B cell (primary cell): ENCODE measurements around the gene TMEM150C. TPM values are rescaled to one million over a fixed set of nuclear protein-coding genes. Genes with fewer than 3 reads are reported as not detected.

ENCODE experiments used
- ATAC-seq: fragments of 200-7000 bp; cut with Tn5 transposase; one replicate; pipeline ENCODE4 v1.10.0; 2021; ENCODE audit warnings: low read depth, mild to moderate bottlenecking, moderate number of reproducible peaks, moderate library complexity
- CTCF ChIA-PET: fragments of 350-600 bp; sonication (Branson Sonifier 250); formaldehyde crosslinking; loops from one replicate; lab custom pipeline; 2021; ENCODE audit warnings: antibody characterized with exemption, inconsistent platforms; lab: Charles Lee
- POLR2A ChIA-PET: fragments of 350-600 bp; sonication (Branson Sonifier 250); formaldehyde crosslinking; loops from one replicate; lab custom pipeline; 2021; ENCODE audit warnings: antibody characterized with exemption; lab: Charles Lee
- DNase-seq: peaks from one replicate; pipeline ENCODE4 v3.0.0; 2013
- H2AFZ ChIP-seq: 2 replicates; pipeline ENCODE4 v1.6.1; 2012; ENCODE audit warnings: mild to moderate bottlenecking, low read depth, low read length; ENCODE audit not compliant: insufficient read depth, poor library complexity, severe bottlenecking
- H3K27ac ChIP-seq, 2 donors: 1 replicate in 1 of 2; 2 replicates in 1 of 2; pipeline ENCODE4 v1.5.1; 2012 to 2013; ENCODE audit warnings: low read length in 2 of 2, mild to moderate bottlenecking in 2 of 2, moderate library complexity in 1 of 2
- H3K27me3 ChIP-seq, 4 experiments: fragments of 200-600 bp in 1 of 4; sonication (generic) in 1 of 4; replicated peaks in 1 of 4; 1 replicate in 2 of 4; 2 replicates in 2 of 4; pipeline versions ENCODE4 v1.6.1 to v1.7.0; 2013 to 2016; ENCODE audit warnings: low read length in 3 of 4, mild to moderate bottlenecking in 2 of 4, mixed read lengths in 1 of 4, moderate library complexity in 1 of 4; ENCODE audit not compliant: insufficient read depth in 4 of 4, control insufficient read depth in 3 of 4; ENCODE audit errors: control extremely low read depth in 1 of 4
- H3K36me3 ChIP-seq, 2 experiments: replicated peaks in 1 of 2; 1 replicate in 1 of 2; 2 replicates in 1 of 2; pipeline versions ENCODE4 v1.6.1 to v1.7.1; 2013; ENCODE audit warnings: low read length in 1 of 2; ENCODE audit not compliant: insufficient read depth in 2 of 2, control insufficient read depth in 1 of 2; ENCODE audit errors: control extremely low read depth in 1 of 2, extremely low read depth in 1 of 2
- H3K4me1 ChIP-seq, 2 donors: fragments of 200-600 bp in 1 of 2; sonication (generic) in 1 of 2; 1 replicate in 1 of 2; 2 replicates in 1 of 2; pipeline versions ENCODE4 v1.5.1 to v1.6.1; 2013 to 2017; ENCODE audit warnings: low read length in 2 of 2; ENCODE audit not compliant: control insufficient read depth in 2 of 2, insufficient read depth in 2 of 2
- H3K4me2 ChIP-seq: replicated peaks from 2 replicates; pipeline ENCODE3; 2012; ENCODE audit warnings: mild to moderate bottlenecking, low read depth, low read length; ENCODE audit not compliant: poor library complexity, severe bottlenecking
- H3K4me3 ChIP-seq, 5 experiments: fragments of 200-600 bp in 1 of 5; sonication (generic) in 1 of 5; 1 replicate in 3 of 5; 2 replicates in 2 of 5; pipeline versions ENCODE4 v1.5.1 to v1.7.0; 2011 to 2016; ENCODE audit warnings: low read length in 4 of 5, mild to moderate bottlenecking in 4 of 5, low read depth in 2 of 5, control low read depth in 1 of 5, moderate library complexity in 1 of 5; ENCODE audit not compliant: insufficient read depth in 1 of 5; ENCODE audit errors: control extremely low read depth in 1 of 5, extremely low read depth in 1 of 5
- H3K79me2 ChIP-seq: fragments of 200-600 bp; sonication (generic); one replicate; pipeline ENCODE4 v1.6.0; 2016; ENCODE audit warnings: low read length; ENCODE audit not compliant: control insufficient read depth, insufficient read depth
- H3K9ac ChIP-seq: fragments of 200-600 bp; sonication (generic); 2 replicates; pipeline ENCODE4 v1.6.1; 2017; ENCODE audit warnings: mild to moderate bottlenecking, low read length, moderate library complexity
- H3K9me3 ChIP-seq, 3 donors: one replicate each; pipeline versions ENCODE4 v1.6.1 to v1.7.1; 2013; ENCODE audit warnings: low read length in 2 of 3; ENCODE audit not compliant: control insufficient read depth in 2 of 3, insufficient read depth in 1 of 3; ENCODE audit errors: control extremely low read depth in 1 of 3
- H4K20me1 ChIP-seq: 2 replicates; pipeline ENCODE4 v1.6.0; 2012; ENCODE audit warnings: mild to moderate bottlenecking, low read length; ENCODE audit not compliant: insufficient read depth, control insufficient read depth, poor library complexity, severe bottlenecking
- H3K27ac Mint-ChIP-seq: one replicate; pipeline ENCODE4 v1.8.0; 2021; ENCODE audit warnings: mixed read lengths
- H3K27me3 Mint-ChIP-seq: one replicate; pipeline ENCODE4 v1.8.0; 2021; ENCODE audit warnings: mixed read lengths
- H3K4me1 Mint-ChIP-seq: one replicate; pipeline ENCODE4 v1.8.0; 2021; ENCODE audit warnings: mixed read lengths
- H3K4me3 Mint-ChIP-seq: one replicate; pipeline ENCODE4 v1.8.0; 2021; ENCODE audit warnings: mixed read lengths
- H3K9me3 Mint-ChIP-seq: one replicate; pipeline ENCODE4 v1.8.0; 2022; ENCODE audit warnings: mixed read lengths; ENCODE audit not compliant: insufficient read depth
- EZH2 ChIP-seq: IDR thresholded peaks from 2 replicates; pipeline ENCODE4 v1.6.1; 2012; ENCODE audit warnings: borderline replicate concordance, low read depth, mild to moderate bottlenecking, moderate library complexity, low read length; ENCODE audit not compliant: insufficient read depth, poor library complexity, severe bottlenecking
- WGBS: methylation state at CpG from one replicate; pipeline ENCODE4 v1.1.5; 2013; ENCODE audit warnings: missing lambda C conversion rate; ENCODE audit not compliant: insufficient coverage; 5-methylcytosine and 5-hydroxymethylcytosine counted together
- intact Hi-C: fragments of 100-400 bp; cut with micrococcal nuclease; formaldehyde crosslinking; loops from one replicate; pipeline ENCODE4 v1.10.0; 2022
- polyA plus RNA-seq: library from polyadenylated mRNA; depleted of rRNA; stranded (reverse); fragments of >200 nt; gene quantifications from 2 replicates; pipeline ENCODE4 v1.2.3, GENCODE V29; 2012
- total RNA-seq, 2 donors: library from RNA; stranded (reverse); fragments of 120-200 nt in 1 of 2; gene quantifications; 1 replicate in 1 of 2; 2 replicates in 1 of 2; pipeline versions ENCODE4 v1.2.3 to v1.2.4, GENCODE V29; 2013 to 2022
- TF ChIP-seq, protein P1 (sequence below): fragments of 200-600 bp; IDR thresholded peaks from one replicate; pipeline ENCODE4 v1.8.0; 2022; ENCODE audit warnings: antibody characterized with exemption, mild to moderate bottlenecking

TMEM150C gene
- total and polyA plus RNA-seq, 2 donors (not counting 1 experiment from before 2014, with no cell fraction given), result 0.04 TPM; not detected in 1

- no peaks in the 10 kb centered on the region for H3K9me3 ChIP-seq
- no peak overlapping the region for H2AFZ ChIP-seq
- WGBS, result 96% methylated on average over 9 of the region's 13 CpGs
- no peaks in the 10 kb centered on the region for H3K27me3 Mint-ChIP-seq
- no peak for DNase-seq
- no peak overlapping the region for H3K27ac ChIP-seq
- no peak overlapping the region for H3K4me3 ChIP-seq
- H3K79me2 ChIP-seq, result peaks cover 30% of the 10 kb centered on the region
- ChIA-PET POLR2A (no interaction called here), CTCF (interaction anchor here (0.5 to 1.5 kb wide), 3 partner anchors 8 to 1017 kb away, joined by 3 to 4 read pairs (median 3); no protein-coding TSS in a partner anchor)
- H3K27ac Mint-ChIP-seq, result no peak overlapping the region
- no peak overlapping the region for H3K4me3 Mint-ChIP-seq
- H3K4me1 ChIP-seq, result no peaks in the 10 kb centered on the region
- H4K20me1 ChIP-seq, result peaks cover 10% of the 10 kb centered on the region
- no peak overlapping the region for H3K4me2 ChIP-seq
- no peak overlapping the region for H3K9ac ChIP-seq
- TF ChIP-seq, protein P1, sequence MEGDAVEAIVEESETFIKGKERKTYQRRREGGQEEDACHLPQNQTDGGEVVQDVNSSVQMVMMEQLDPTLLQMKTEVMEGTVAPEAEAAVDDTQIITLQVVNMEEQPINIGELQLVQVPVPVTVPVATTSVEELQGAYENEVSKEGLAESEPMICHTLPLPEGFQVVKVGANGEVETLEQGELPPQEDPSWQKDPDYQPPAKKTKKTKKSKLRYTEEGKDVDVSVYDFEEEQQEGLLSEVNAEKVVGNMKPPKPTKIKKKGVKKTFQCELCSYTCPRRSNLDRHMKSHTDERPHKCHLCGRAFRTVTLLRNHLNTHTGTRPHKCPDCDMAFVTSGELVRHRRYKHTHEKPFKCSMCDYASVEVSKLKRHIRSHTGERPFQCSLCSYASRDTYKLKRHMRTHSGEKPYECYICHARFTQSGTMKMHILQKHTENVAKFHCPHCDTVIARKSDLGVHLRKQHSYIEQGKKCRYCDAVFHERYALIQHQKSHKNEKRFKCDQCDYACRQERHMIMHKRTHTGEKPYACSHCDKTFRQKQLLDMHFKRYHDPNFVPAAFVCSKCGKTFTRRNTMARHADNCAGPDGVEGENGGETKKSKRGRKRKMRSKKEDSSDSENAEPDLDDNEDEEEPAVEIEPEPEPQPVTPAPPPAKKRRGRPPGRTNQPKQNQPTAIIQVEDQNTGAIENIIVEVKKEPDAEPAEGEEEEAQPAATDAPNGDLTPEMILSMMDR, result no peak
- no peak for TF ChIP-seq EZH2
- no peak for ATAC-seq
- H3K9me3 Mint-ChIP-seq, result no peaks in the 10 kb centered on the region
- intact Hi-C loops, result no loop called here
- H3K27me3 ChIP-seq, result no peaks in the 10 kb centered on the region
- H3K4me1 Mint-ChIP-seq, result no peaks in the 10 kb centered on the region
- peaks cover 20 to 50% of the 10 kb centered on the region in 2 experiments for H3K36me3 ChIP-seq
Measured at GRCh38 chr4:82450966-82451755, 110.6 kb downstream of the TMEM150C start.

DNA sequence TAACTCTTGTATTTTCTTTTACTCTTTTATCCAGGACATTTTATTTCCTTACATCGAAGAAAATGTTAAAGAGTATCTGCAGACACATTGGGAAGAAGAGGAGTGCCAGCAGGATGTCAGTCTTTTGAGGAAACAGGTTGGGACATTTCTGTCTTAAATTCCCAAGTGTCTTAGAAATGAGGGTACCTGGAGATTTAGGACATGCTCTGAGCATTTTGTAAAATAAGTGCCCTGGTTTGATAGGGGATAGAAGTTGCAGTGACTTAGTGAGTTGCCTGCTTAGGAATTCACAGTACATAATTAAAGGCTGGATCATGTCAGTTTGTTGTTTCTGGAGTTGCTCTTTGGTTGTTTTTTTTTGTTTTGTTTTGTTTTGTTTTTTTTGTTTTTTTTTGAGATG lies 113.9 kb downstream of the TMEM150C start:
- POLR2A ChIA-PET, result no interaction called here
- DNase-seq, result no peak
- Histone ChIP-seq H3K79me2 (peaks cover 58% of the 10 kb centered on the region), H3K4me3 (no peak overlapping the region), H3K4me2 (no peak overlapping the region), H3K27ac (no peak overlapping the region), H3K36me3 (peaks cover 19 to 43% of the 10 kb centered on the region in 2 experiments), H3K9ac (no peak overlapping the region), H3K9me3 (peaks cover 0 to 1% (median 0%) of the 10 kb centered on the region in 3 donors), H2AFZ (no peak overlapping the region), H3K4me1 (no peaks in the 10 kb centered on the region), H4K20me1 (peaks cover 14% of the 10 kb centered on the region), H3K27me3 (no peaks in the 10 kb centered on the region)
- H3K9me3 Mint-ChIP-seq, result no peaks in the 10 kb centered on the region
- TF ChIP-seq EZH2, result no peak
- TF ChIP-seq, protein P1, result no peak
- no peak for ATAC-seq
- no peak overlapping the region for H3K27ac Mint-ChIP-seq
- intact Hi-C loops, result no loop called here
- CTCF ChIA-PET, result no interaction called here
- no peaks in the 10 kb centered on the region for H3K27me3 Mint-ChIP-seq
- WGBS, result no CpG with 5 or more reads among the region's 1 CpG
- no peak overlapping the region for H3K4me3 Mint-ChIP-seq
- H3K4me1 Mint-ChIP-seq, result no peaks in the 10 kb centered on the region
